Skeletal muscle cell (primary cell): ENCODE results near the gene DDA1.
A peak's percentile ranks its signal among the peaks of the same experiment; 100 is the strongest.
"Not testable (repeated sequence)": the region's sequence is repeated elsewhere in the genome, so short reads cannot be mapped to it uniquely, and the experiment has no call there.

ENCODE experiments used
- DNase-seq: peaks from one replicate; pipeline ENCODE4 v3.0.0-alpha.2; 2010; ENCODE audit warnings: low read depth
- H3K4me3 ChIP-seq: 2 replicates; pipeline ENCODE4 v1.5.1; 2011; ENCODE audit warnings: low read depth, mild to moderate bottlenecking, control low read depth, low read length, moderate library complexity

Gene DDA1

GRCh38 chr19:17309198-17309964 is at the start of gene DDA1:
Gene DDA1 (plus strand): TSS chr19:17309563. CDS start chr19:17309655, 92 bp downstream.
- DNase-seq, result peak; percentile 100
- peak within 1 kb of the TSS; percentile 98 for H3K4me3 ChIP-seq

GRCh38 chr19:17259934-17260333 is 49.4 kb upstream of the DDA1 start:
- no peak for DNase-seq
- no peak overlapping the region for H3K4me3 ChIP-seq

GRCh38 chr19:17260842-17261325 is 48.5 kb upstream of the DDA1 start:
- H3K4me3 ChIP-seq, result no peak overlapping the region
- DNase-seq, result no peak

- DNase-seq, result no peak
- H3K4me3 ChIP-seq, result no peak overlapping the region
These were observed 46.8 kb upstream of the DDA1 start for GRCh38 chr19:17262557-17262956.

- DNase-seq, result no peak
- H3K4me3 ChIP-seq, result no peak overlapping the region
These were observed 45.4 kb upstream of the DDA1 start for GRCh38 chr19:17263712-17264640.

GRCh38 chr19:17264641-17264979 is 44.8 kb upstream of the DDA1 start, which contains the start of gene USHBP1:
Gene USHBP1 (minus strand): TSS chr19:17264745. CDS start chr19:17264299, 446 bp downstream.
- DNase-seq, result no peak
- H3K4me3 ChIP-seq, result no peak within 1 kb of the TSS

- no peak overlapping the region for H3K4me3 ChIP-seq
- DNase-seq, result no peak
These were observed 43.3 kb upstream of the DDA1 start for GRCh38 chr19:17266026-17266425.

- H3K4me3 ChIP-seq, result no peak overlapping the region
- no peak for DNase-seq
These were observed 42.8 kb upstream of the DDA1 start for GRCh38 chr19:17266589-17266974.

GRCh38 chr19:17266975-17267788 is 42.2 kb upstream of the DDA1 start, which contains the start of gene BABAM1:
Gene BABAM1 (plus strand): TSS chr19:17267443. CDS start chr19:17268807, 1,364 bp downstream.
- DNase-seq, result peak; percentile 99
- H3K4me3 ChIP-seq, result peak within 1 kb of the TSS; percentile 99

GRCh38 chr19:17268754-17269153 is 40.6 kb upstream of the DDA1 start:
- no peak overlapping the region for H3K4me3 ChIP-seq
- DNase-seq, result no peak

GRCh38 chr19:17274892-17275291 is 34.5 kb upstream of the DDA1 start:
- DNase-seq, H3K4me3 ChIP-seq: not testable (repeated sequence)

GRCh38 chr19:17275441-17276175 is 33.8 kb upstream of the DDA1 start:
- DNase-seq, result no peak
- no peak overlapping the region for H3K4me3 ChIP-seq

GRCh38 chr19:17279436-17279835 is 29.9 kb upstream of the DDA1 start:
- no peak overlapping the region for H3K4me3 ChIP-seq
- no peak for DNase-seq

GRCh38 chr19:17281391-17282304 is 27.7 kb upstream of the DDA1 start, which contains the start of gene ANKLE1:
Gene ANKLE1 (plus strand): TSS chr19:17281901. CDS start chr19:17281921, 20 bp downstream.
- peak within 1 kb of the TSS; percentile 45 for H3K4me3 ChIP-seq
- no peak for DNase-seq

- H3K4me3 ChIP-seq, result peak overlapping the region; percentile 45
- peak; percentile 22 for DNase-seq
These were observed 26.8 kb upstream of the DDA1 start for GRCh38 chr19:17282488-17283125.

- H3K4me3 ChIP-seq, result no peak overlapping the region
- DNase-seq, result no peak
These were observed 25.8 kb upstream of the DDA1 start for GRCh38 chr19:17283504-17283996.
